CD4-positive, alpha-beta memory T cell (primary cell): ENCODE data around the gene ANAPC15. TPM values are rescaled to one million over a fixed set of nuclear protein-coding genes. Genes with fewer than 3 reads are reported as not detected.

Experiments used
- CTCF ChIA-PET: fragments of 350-600 bp; sonication (Branson Sonifier 250); formaldehyde crosslinking; loops from one replicate; lab custom pipeline; 2021; ENCODE audit warnings: inconsistent platforms; ENCODE audit not compliant: partially characterized antibody; lab: Charles Lee
- POLR2A ChIA-PET: fragments of 350-600 bp; sonication (Branson Sonifier 250); formaldehyde crosslinking; loops from one replicate; lab custom pipeline; 2021; ENCODE audit not compliant: partially characterized antibody; lab: Charles Lee
- DNase-seq, 5 donors: peaks; one replicate each; pipeline versions ENCODE4 v3.0.0 to v3.0.0-alpha.2; 2020 to 2022; ENCODE audit warnings: mixed read lengths in 1 of 5
- H3K27ac ChIP-seq: one replicate; pipeline ENCODE4 v1.7.0; 2013; ENCODE audit warnings: low read depth, low read length
- H3K27me3 ChIP-seq: 2 replicates; pipeline ENCODE4 v1.7.0; 2013; ENCODE audit warnings: mild to moderate bottlenecking, low read length, moderate library complexity; ENCODE audit not compliant: insufficient read depth
- H3K36me3 ChIP-seq: 2 replicates; pipeline ENCODE4 v1.7.0; 2013; ENCODE audit warnings: mild to moderate bottlenecking, low read length, moderate library complexity; ENCODE audit not compliant: insufficient read depth
- H3K4me1 ChIP-seq: 2 replicates; pipeline ENCODE4 v1.7.0; 2013; ENCODE audit warnings: mild to moderate bottlenecking, low read length, moderate library complexity; ENCODE audit not compliant: insufficient read depth
- H3K4me3 ChIP-seq, 2 donors: one replicate each; pipeline ENCODE4 v1.7.0; 2013; ENCODE audit warnings: low read length in 2 of 2, mild to moderate bottlenecking in 1 of 2
- H3K9me3 ChIP-seq, 2 donors: one replicate each; pipeline ENCODE4 v1.7.0; 2013; ENCODE audit warnings: low read length in 2 of 2, control low read depth in 1 of 2; ENCODE audit not compliant: control insufficient read depth in 1 of 2
- H3K27ac Mint-ChIP-seq, 7 donors: one replicate each; pipeline ENCODE4 v1.8.0; 2020 to 2021; ENCODE audit warnings: mixed read lengths in 7 of 7, mild to moderate bottlenecking in 6 of 7, inconsistent platforms in 3 of 7, moderate library complexity in 3 of 7
- H3K27me3 Mint-ChIP-seq, 2 donors: one replicate each; pipeline ENCODE4 v1.8.0; 2020 to 2021; ENCODE audit warnings: mixed read lengths in 2 of 2
- H3K36me3 Mint-ChIP-seq, 2 donors: one replicate each; pipeline ENCODE4 v1.8.0; 2020 to 2021; ENCODE audit warnings: mixed read lengths in 2 of 2, inconsistent platforms in 1 of 2, mild to moderate bottlenecking in 1 of 2
- H3K4me1 Mint-ChIP-seq, 4 donors: one replicate each; pipeline ENCODE4 v1.8.0; 2020 to 2021; ENCODE audit warnings: mixed read lengths in 4 of 4, mild to moderate bottlenecking in 1 of 4
- H3K4me3 Mint-ChIP-seq, 8 donors: one replicate each; pipeline ENCODE4 v1.8.0; 2020 to 2021; ENCODE audit warnings: mixed read lengths in 8 of 8, mild to moderate bottlenecking in 7 of 8, moderate library complexity in 6 of 8, inconsistent platforms in 3 of 8
- H3K9me3 Mint-ChIP-seq, 8 donors: one replicate each; pipeline ENCODE4 v1.8.0; 2020 to 2021; ENCODE audit warnings: mixed read lengths in 8 of 8, mild to moderate bottlenecking in 5 of 8, inconsistent platforms in 3 of 8, moderate library complexity in 1 of 8
- intact Hi-C: fragments of 100-400 bp; cut with micrococcal nuclease; formaldehyde crosslinking; loops from one replicate; pipeline ENCODE4 v1.15.1; 2023
- polyA plus RNA-seq, 2 donors: library from polyadenylated mRNA; unstranded; fragments of 300-500 nt; fragmentation: Illumina TruSeq; gene quantifications; one replicate each; pipeline ENCODE4 v1.2.3, GENCODE V29; 2021
- total RNA-seq, 2 experiments: library from RNA; stranded (reverse); gene quantifications; one replicate each; pipeline ENCODE4 v1.2.3, GENCODE V29; 2021

Gene ANAPC15
- total and polyA plus RNA-seq, 4 experiments from 2014 or later, result 38.6 to 105 (median 62.3) TPM

- ChIA-PET CTCF (interaction anchor here (0.8 to 3.1 kb wide), 8 partner anchors 11 to 116 kb away, joined by 3 to 12 read pairs (median 4); no protein-coding TSS in a partner anchor), POLR2A (interaction anchor here (1.3 to 3.4 kb wide), 3 partner anchors 33 to 38 kb away, joined by 4 to 16 read pairs (median 7); partner anchors contain the start of gene ANAPC15)
- Histone ChIP-seq H3K36me3 (no peaks in the 10 kb centered on the region), H3K27ac (no peak overlapping the region), H3K9me3 (no peaks in the 10 kb centered on the region), H3K4me3 (no peak overlapping the region), H3K4me1 (peaks cover 29% of the 10 kb centered on the region), H3K27me3 (no peaks in the 10 kb centered on the region)
- H3K9me3 Mint-ChIP-seq, result no peaks in the 10 kb centered on the region
- H3K4me3 Mint-ChIP-seq, result no peak overlapping the region
- DNase-seq, result no peak
- peak overlapping the region in 5 of 7 donors; percentile 32 to 59 (median 39) for H3K27ac Mint-ChIP-seq
- H3K27me3 Mint-ChIP-seq, result no peaks in the 10 kb centered on the region
- H3K4me1 Mint-ChIP-seq, result peaks cover 28 to 40% (median 33%) of the 10 kb centered on the region in 4 donors
- H3K36me3 Mint-ChIP-seq, result peaks cover 0 to 2% of the 10 kb centered on the region in 2 donors
- intact Hi-C loops, result no loop called here
Observed at GRCh38 chr11:72075109-72075508, 37.4 kb downstream of the ANAPC15 start.

DNA sequence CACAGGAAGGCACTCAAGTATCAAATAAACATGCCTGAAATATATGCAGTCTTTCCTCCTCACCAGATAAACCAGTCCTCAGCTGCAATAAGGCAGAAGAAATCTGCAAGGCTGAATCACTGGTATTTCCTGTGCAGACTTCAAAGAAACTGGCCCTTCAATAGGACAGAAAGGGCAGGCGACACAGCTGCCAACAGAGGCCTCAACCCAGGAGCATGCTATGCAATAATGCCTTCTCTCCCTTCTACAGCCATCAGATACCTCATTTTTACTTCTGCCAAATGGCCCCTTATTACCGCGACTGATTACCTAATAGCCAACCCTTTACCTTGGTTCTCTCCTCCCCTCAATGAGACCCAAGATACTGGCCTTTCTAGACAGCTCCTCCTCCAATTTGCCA lies 40.1 kb downstream of the ANAPC15 start:
- Mint-ChIP-seq H3K4me1 (peaks cover 26 to 29% (median 26%) of the 10 kb centered on the region in 4 donors), H3K36me3 (peaks cover 10 to 13% of the 10 kb centered on the region in 2 donors), H3K27me3 (no peaks in the 10 kb centered on the region), H3K9me3 (no peaks in the 10 kb centered on the region), H3K27ac (peak overlapping the region in 2 of 7 donors; percentile 57 to 64), H3K4me3 (peak overlapping the region in 1 of 8 donors; percentile 49)
- no peak for DNase-seq
- intact Hi-C loops, result no loop called here
- Histone ChIP-seq H3K27ac (no peak overlapping the region), H3K4me3 (no peak overlapping the region), H3K27me3 (no peaks in the 10 kb centered on the region), H3K4me1 (peaks cover 26% of the 10 kb centered on the region), H3K36me3 (no peaks in the 10 kb centered on the region), H3K9me3 (no peaks in the 10 kb centered on the region)
- ChIA-PET CTCF (interaction anchor here (0.9 to 3.1 kb wide), 4 partner anchors 19 to 151 kb away, joined by 3 to 12 read pairs (median 4); no protein-coding TSS in a partner anchor), POLR2A (interaction anchor here (1.3 to 3.4 kb wide), 2 partner anchors 11 to 33 kb away, joined by 3 to 16 read pairs; no protein-coding TSS in a partner anchor)

DNA sequence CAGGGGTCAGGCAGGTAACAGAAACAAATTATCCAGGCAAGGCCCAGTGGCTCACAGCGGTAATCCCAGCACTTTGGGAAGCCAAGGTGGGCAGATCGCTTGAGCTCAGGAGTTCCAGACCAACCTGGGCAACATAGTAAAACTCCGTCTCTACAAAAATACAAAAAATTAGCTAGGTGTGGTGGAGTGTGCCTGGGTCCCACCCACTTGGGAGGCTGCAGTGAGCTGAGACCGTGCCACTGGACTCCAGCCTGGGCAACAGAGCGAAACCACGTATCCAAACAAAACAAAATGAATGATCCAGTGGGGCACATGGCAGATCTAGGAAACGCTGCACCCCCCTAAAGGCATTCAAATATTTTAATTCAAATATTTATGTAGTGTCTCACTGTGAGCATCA lies 42.0 kb downstream of the ANAPC15 start:
- Histone ChIP-seq H3K4me3 (no peak overlapping the region), H3K9me3 (no peaks in the 10 kb centered on the region), H3K27ac (no peak overlapping the region), H3K4me1 (peaks cover 26% of the 10 kb centered on the region), H3K27me3 (no peaks in the 10 kb centered on the region), H3K36me3 (no peaks in the 10 kb centered on the region)
- H3K9me3 Mint-ChIP-seq, result no peaks in the 10 kb centered on the region
- no peak overlapping the region for H3K4me3 Mint-ChIP-seq
- intact Hi-C loops, result no loop called here
- no peaks in the 10 kb centered on the region for H3K27me3 Mint-ChIP-seq
- H3K27ac Mint-ChIP-seq, result peak overlapping the region in 1 of 7 donors; percentile 13
- CTCF ChIA-PET, result no interaction called here
- peaks cover 17 to 20% of the 10 kb centered on the region in 2 donors for H3K36me3 Mint-ChIP-seq
- POLR2A ChIA-PET, result interaction anchor here (0.5 to 0.8 kb wide), 2 partner anchors 26 to 30 kb away, joined by 3 to 4 read pairs; no protein-coding TSS in a partner anchor
- H3K4me1 Mint-ChIP-seq, result peaks cover 23 to 26% (median 24%) of the 10 kb centered on the region in 4 donors
- DNase-seq, result no peak

DNA sequence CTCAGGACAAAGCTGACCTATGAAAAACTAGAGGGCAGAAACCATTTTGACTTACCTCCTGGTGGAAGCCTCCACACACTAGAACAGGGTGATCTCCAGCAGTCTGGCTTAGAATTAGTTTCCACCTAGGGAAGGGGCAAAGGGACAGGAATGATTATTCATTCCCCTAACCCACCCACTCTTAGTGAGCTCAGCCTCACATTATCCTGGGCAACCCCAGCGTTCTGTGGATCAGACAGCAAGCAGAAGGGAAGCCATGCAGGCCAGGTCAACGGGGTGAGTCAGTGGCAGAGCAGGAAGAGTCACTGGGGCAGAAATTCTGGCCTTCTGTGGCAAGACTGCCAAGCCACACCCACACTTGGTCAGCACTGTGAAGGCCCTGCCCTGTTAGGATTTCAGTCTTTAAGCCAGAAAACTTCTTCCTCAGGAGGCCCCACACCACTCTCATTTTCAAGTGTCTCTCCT lies 42.7 kb downstream of the ANAPC15 start:
- no peaks in the 10 kb centered on the region for H3K9me3 Mint-ChIP-seq

GRCh38 chr11:72069200-72069599 lies 43.3 kb downstream of the ANAPC15 start:
- no peaks in the 10 kb centered on the region for H3K36me3 ChIP-seq
- no peak for DNase-seq
- POLR2A ChIA-PET, result interaction anchor here (1.2 kb wide), 1 partner anchor 30 kb away, joined by 3 read pairs; no protein-coding TSS in a partner anchor
- H3K4me1 Mint-ChIP-seq, result peaks cover 23 to 24% (median 23%) of the 10 kb centered on the region in 4 donors
- H3K27ac Mint-ChIP-seq, result peak overlapping the region in 4 of 7 donors; percentile 23 to 92 (median 68)
- no peaks in the 10 kb centered on the region for H3K27me3 Mint-ChIP-seq
- H3K36me3 Mint-ChIP-seq, result peaks cover 17 to 20% of the 10 kb centered on the region in 2 donors
- no peaks in the 10 kb centered on the region for H3K9me3 Mint-ChIP-seq
- CTCF ChIA-PET, result no interaction called here
- intact Hi-C loops, result no loop called here
- H3K4me1 ChIP-seq, result peaks cover 26% of the 10 kb centered on the region
- H3K27me3 ChIP-seq, result no peaks in the 10 kb centered on the region
- no peak overlapping the region for H3K4me3 ChIP-seq
- no peaks in the 10 kb centered on the region for H3K9me3 ChIP-seq
- no peak overlapping the region for H3K4me3 Mint-ChIP-seq
- H3K27ac ChIP-seq, result no peak overlapping the region

More for the DNA sequence above, 42.7 kb downstream of the ANAPC15 start:
- H3K4me3 ChIP-seq, result no peak overlapping the region
- intact Hi-C loops, result no loop called here
- peak overlapping the region in 3 of 7 donors; percentile 68 to 92 (median 68) for H3K27ac Mint-ChIP-seq
- H3K27ac ChIP-seq, result no peak overlapping the region
- H3K9me3 ChIP-seq, result no peaks in the 10 kb centered on the region
- H3K4me1 ChIP-seq, result peaks cover 26% of the 10 kb centered on the region
- no peak for DNase-seq
- H3K4me3 Mint-ChIP-seq, result no peak overlapping the region
- peaks cover 23 to 24% (median 23%) of the 10 kb centered on the region in 4 donors for H3K4me1 Mint-ChIP-seq
- H3K27me3 Mint-ChIP-seq, result no peaks in the 10 kb centered on the region
- ChIA-PET CTCF (no interaction called here), POLR2A (interaction anchor here (1.2 kb wide), 1 partner anchor 31 kb away, joined by 3 read pairs; no protein-coding TSS in a partner anchor)
- H3K27me3 ChIP-seq, result no peaks in the 10 kb centered on the region
- H3K36me3 ChIP-seq, result no peaks in the 10 kb centered on the region
- H3K36me3 Mint-ChIP-seq, result peaks cover 17 to 20% of the 10 kb centered on the region in 2 donors

DNA sequence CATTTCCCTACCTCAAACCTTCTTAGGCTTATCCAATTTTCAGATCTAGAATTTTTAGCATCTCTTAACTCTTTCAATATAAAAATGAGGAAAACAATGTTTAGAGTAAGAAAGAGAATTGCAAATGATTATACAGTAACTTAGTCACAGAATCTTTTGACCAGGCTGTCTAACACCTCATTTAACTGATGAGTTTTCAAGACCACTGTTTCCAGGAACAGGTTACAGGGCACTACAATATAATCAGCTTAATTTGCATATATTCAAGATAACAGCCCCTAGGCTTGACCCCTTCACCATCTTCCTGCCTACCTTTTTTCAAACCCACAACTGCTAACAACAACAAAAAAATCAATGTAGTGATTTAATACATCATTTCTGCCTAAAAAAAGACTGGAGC lies 44.8 kb downstream of the ANAPC15 start:
- no peak overlapping the region for H3K4me3 Mint-ChIP-seq
- no peak overlapping the region for H3K27ac ChIP-seq
- CTCF ChIA-PET, result interaction anchor here (0.7 to 2.4 kb wide), 5 partner anchors 11 to 43 kb away, joined by 3 to 6 read pairs (median 5); no protein-coding TSS in a partner anchor

GRCh38 chr11:72067266-72067665 lies 45.2 kb downstream of the ANAPC15 start:
- intact Hi-C loops, result no loop called here
- no peaks in the 10 kb centered on the region for H3K36me3 ChIP-seq
- Mint-ChIP-seq H3K27ac (no peak overlapping the region), H3K9me3 (no peaks in the 10 kb centered on the region), H3K27me3 (no peaks in the 10 kb centered on the region), H3K36me3 (peaks cover 17 to 18% of the 10 kb centered on the region in 2 donors), H3K4me1 (peaks cover 13 to 19% (median 17%) of the 10 kb centered on the region in 4 donors), H3K4me3 (no peak overlapping the region)
- DNase-seq, result no peak
- POLR2A ChIA-PET, result no interaction called here
- no peak overlapping the region for H3K4me3 ChIP-seq
- CTCF ChIA-PET, result interaction anchor here (0.7 to 2.4 kb wide), 5 partner anchors 10 to 42 kb away, joined by 3 to 6 read pairs (median 5); no protein-coding TSS in a partner anchor
- H3K4me1 ChIP-seq, result peaks cover 24% of the 10 kb centered on the region
- no peaks in the 10 kb centered on the region for H3K27me3 ChIP-seq
- H3K9me3 ChIP-seq, result no peaks in the 10 kb centered on the region
- H3K27ac ChIP-seq, result no peak overlapping the region

More for the DNA sequence above, 44.8 kb downstream of the ANAPC15 start:
- POLR2A ChIA-PET, result no interaction called here
- Mint-ChIP-seq H3K27me3 (no peaks in the 10 kb centered on the region), H3K4me1 (peaks cover 16 to 23% (median 20%) of the 10 kb centered on the region in 4 donors), H3K36me3 (peaks cover 17% of the 10 kb centered on the region in 2 donors), H3K27ac (peak overlapping the region in 2 of 7 donors; percentile 14 to 42), H3K9me3 (no peaks in the 10 kb centered on the region)
- intact Hi-C loops, result no loop called here
- no peaks in the 10 kb centered on the region for H3K9me3 ChIP-seq
- no peaks in the 10 kb centered on the region for H3K27me3 ChIP-seq
- peaks cover 26% of the 10 kb centered on the region for H3K4me1 ChIP-seq
- H3K36me3 ChIP-seq, result no peaks in the 10 kb centered on the region
- no peak overlapping the region for H3K4me3 ChIP-seq
- DNase-seq, result no peak
